ENCODE measurements around the gene EP400.

EP400 gene

DNA sequence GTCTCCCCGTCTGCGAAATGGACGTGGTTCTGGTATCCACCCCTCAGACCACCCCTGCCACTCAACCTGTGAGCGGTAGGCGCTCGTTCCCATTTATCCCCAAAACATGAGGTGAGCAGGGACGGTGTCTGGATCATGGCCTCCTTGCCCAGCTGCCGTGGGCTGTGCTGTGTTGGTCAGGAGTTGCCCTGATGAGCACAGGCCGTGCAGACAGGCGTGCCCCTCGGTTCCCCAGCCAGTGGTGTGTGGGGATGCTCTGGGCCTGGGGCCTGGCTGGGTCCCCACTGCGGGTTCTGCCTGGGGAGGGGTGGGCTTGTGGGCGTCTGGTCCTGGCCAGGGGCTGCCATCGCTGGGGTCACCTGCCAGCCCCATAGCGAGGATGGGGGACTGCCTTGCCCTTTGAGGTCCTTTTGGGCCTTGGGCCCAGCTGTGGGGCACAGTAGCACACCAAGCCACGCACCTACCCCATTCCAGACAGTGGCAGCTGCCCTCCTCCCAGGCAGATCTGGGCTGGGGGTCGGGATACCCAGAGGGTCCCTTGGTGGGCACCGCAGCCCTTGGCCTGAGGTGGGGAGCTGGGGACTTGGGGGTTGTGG lies 31.9 kb upstream of the EP400 start:
- TF ChIP-seq, protein P1, sequence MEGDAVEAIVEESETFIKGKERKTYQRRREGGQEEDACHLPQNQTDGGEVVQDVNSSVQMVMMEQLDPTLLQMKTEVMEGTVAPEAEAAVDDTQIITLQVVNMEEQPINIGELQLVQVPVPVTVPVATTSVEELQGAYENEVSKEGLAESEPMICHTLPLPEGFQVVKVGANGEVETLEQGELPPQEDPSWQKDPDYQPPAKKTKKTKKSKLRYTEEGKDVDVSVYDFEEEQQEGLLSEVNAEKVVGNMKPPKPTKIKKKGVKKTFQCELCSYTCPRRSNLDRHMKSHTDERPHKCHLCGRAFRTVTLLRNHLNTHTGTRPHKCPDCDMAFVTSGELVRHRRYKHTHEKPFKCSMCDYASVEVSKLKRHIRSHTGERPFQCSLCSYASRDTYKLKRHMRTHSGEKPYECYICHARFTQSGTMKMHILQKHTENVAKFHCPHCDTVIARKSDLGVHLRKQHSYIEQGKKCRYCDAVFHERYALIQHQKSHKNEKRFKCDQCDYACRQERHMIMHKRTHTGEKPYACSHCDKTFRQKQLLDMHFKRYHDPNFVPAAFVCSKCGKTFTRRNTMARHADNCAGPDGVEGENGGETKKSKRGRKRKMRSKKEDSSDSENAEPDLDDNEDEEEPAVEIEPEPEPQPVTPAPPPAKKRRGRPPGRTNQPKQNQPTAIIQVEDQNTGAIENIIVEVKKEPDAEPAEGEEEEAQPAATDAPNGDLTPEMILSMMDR (IDR thresholded peaks at IDR 0.05; ENCODE audit: insufficient read depth, low read depth, low read length, missing control alignments), result no peak
- H3K4me3 ChIP-seq (ENCODE audit: low read depth, low read length), result no peak overlapping the region
- no peak for DNase-seq (ENCODE audit: low read depth)

DNA sequence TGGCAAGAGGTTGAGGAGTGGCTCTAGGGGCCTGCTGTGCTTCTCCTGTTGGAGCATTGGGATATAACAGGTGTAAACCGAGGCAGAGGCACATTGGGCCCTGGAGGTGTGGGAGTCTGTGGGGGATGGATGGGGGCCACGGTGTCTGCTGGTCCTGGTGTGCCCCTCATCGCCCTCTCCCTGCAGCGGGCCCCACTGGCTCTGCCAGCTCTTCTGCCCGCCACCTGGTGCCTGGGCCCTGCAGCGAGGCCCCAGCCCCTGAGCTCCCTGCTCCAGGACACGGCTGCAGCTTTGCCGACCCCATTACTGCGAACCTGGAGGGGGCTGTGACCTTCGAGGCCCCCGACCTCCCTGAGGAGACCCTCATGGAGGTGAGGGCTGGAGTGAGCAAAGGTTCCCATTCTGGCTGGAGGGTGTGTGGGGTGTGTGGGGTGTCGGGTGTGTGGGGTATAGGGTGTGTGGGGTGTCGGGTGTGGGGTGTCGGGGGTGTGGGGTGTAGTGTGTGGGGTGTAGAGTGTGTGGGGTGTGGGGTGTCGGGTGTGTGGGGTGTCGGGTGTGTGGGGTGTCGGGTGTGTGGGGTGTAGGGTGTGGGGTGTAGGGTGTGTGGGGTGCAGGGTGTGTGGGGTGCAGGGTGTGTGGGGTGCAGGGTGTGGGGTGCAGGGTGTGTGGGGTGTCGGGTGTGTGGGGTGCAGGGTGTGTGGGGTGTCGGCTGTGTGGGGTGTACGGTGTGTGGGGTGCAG lies 31.3 kb upstream of the EP400 start:
- DNase-seq (ENCODE audit: low read depth), result no peak
- H3K4me3 ChIP-seq (ENCODE audit: low read depth, low read length), result no peak overlapping the region
- TF ChIP-seq, protein P1 (IDR thresholded peaks at IDR 0.05; ENCODE audit: insufficient read depth, low read depth, low read length, missing control alignments), result no peak

DNA sequence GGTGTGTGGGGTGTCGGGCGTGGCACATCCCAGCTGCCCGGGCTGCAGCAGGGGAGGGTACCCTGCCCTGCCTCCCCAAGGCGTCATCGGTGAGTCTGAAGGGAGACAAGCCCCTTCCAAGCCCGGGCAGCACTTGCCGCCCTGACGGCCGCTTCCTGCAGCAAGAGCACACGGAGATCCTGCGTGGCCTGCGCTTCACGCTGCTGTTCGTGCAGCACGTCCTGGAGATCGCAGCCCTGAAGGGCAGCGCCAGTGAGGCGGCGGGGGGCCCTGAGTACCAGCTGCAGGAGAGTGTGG lies 30.7 kb upstream of the EP400 start:
- DNase-seq (ENCODE audit: low read depth), result no peak
- H3K4me3 ChIP-seq (ENCODE audit: low read depth, low read length), result no peak overlapping the region
- TF ChIP-seq, protein P1 (IDR thresholded peaks at IDR 0.05; ENCODE audit: insufficient read depth, low read depth, low read length, missing control alignments), result no peak

DNA sequence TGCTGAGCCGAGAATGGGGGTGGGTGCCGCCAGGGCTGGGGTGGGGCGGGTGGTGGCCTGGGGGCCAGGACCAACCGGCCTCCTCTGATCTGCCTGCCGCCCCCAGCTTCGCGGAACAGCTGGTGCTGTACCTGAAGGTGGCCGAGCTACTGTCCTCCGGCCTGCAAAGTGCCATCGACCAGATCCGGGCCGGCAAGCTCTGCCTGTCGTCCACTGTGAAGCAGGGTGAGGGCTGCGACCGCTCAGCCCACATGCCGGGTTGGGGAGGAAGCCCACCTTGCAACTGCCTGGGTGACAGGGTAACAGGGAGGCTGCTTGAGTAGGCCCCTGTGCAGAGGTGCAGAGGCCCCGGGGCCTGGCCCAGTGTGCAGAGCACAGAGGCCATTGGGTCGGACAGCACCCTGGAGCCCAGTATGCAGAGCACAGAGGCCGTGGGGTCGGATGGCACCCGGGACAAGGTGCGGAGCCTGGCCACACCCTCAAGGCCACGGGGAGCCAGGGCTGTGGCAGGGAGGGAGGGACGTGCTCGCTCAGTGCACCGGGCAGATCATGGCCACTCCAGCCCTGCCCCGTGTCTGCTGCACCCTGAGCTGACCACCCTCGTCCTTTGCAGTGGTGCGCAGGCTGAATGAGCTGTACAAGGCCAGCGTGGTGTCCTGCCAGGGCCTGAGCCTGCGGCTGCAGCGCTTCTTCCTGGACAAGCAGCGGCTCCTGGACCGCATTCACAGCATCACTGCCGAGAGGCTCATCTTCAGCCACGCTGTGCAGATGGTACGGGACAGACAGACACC lies 30.2 kb upstream of the EP400 start:
- TF ChIP-seq, protein P1 (IDR thresholded peaks at IDR 0.05; ENCODE audit: insufficient read depth, low read depth, low read length, missing control alignments), result no peak
- DNase-seq (ENCODE audit: low read depth), result no peak
- H3K4me3 ChIP-seq (ENCODE audit: low read depth, low read length), result no peak overlapping the region

DNA sequence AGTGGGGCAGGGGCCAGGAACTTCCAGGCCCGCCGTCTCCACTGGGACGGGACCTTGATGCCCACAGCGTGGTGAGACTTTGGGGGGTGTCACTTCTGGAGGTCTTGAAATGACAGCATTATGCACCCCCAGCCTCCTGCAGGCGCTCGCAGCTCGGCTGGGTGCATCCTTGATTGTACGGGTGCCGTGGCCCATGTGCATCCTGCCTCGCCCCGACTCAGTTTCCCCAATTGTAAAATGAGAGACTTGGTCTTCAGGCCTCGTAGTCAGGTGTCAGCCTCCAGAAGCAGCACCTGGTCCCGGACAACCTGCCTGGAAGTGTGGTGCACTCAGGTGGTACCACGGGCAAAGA lies 29.6 kb upstream of the EP400 start:
- H3K4me3 ChIP-seq (ENCODE audit: low read depth, low read length), result no peak overlapping the region
- DNase-seq (ENCODE audit: low read depth), result no peak
- TF ChIP-seq, protein P1 (IDR thresholded peaks at IDR 0.05; ENCODE audit: insufficient read depth, low read depth, low read length, missing control alignments), result no peak

DNA sequence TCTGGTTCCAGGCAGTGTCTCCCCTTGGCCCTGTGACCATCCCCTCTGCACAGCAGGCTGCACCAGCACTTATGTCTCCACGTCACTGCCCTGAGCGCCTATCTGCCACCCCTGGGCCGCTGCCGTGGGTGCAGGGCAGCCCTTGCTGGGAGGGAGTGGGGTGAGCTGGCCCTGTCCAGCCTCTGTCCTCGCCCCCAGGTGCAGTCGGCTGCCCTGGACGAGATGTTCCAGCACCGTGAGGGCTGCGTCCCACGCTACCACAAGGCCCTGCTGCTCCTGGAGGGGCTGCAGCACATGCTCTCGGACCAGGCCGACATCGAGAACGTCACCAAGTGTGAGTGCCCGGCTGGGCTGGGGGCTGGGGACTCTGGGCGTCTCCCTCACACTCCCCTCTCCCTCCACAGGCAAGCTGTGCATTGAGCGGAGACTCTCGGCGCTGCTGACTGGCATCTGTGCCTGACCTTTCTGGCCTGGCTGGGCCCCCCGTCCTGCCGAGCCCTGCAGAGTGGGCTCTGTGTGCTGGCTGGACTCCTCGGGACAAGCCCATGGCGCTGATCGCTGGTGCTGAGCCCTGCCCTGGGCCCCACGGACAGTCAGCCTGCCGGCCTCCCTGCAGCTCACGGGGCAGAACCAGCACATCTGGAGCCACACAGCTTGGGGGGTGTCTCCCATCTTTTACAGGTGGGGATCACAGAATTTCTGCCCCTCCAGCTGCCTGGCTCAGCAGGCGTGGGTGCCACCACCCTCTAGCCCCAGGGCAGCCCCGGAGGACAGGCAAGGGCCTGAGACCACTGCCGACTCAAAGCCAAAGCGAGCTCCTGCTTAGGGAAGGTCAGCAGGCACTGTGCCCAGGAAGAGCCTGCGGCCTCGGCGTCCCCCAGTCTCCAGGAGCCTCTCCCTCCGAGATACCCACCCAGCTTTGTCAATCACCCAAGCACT lies 28.6 kb upstream of the EP400 start:
- no peak for DNase-seq (ENCODE audit: low read depth)
- H3K4me3 ChIP-seq (ENCODE audit: low read depth, low read length), result no peak overlapping the region
- TF ChIP-seq, protein P1 (IDR thresholded peaks at IDR 0.05; ENCODE audit: insufficient read depth, low read depth, low read length, missing control alignments), result no peak
